Measurements from ENCODE around the gene CRKL. TPM values are rescaled to one million over a fixed set of nuclear protein-coding genes. Genes with fewer than 3 reads are reported as not detected.
A peak's percentile ranks its signal among the peaks of the same experiment; 100 is the strongest.

The CRKL gene
- polyA plus RNA-seq, 3 donors, result 26.0 to 37.5 (median 29.4) TPM

DNA sequence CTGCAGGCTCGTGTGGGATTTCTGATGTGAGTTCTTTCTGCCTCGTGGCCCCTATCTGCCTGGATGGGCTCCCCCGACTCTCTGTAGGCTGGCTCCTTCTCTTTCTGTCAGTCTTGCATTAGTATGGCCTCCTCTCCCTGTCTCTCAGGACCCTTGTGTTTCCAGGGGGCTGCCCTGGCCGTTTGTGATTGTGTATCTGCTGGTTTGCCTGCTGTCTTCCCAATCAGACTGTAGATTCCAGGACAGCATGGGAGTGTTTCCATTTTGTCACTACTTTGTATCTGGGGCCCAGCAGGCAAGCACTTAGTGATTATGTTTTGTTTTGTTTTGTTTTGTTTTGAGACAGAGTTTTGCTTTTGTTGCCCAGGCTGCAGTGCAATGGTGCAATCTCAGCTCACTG lies 32.8 kb upstream of the CRKL start:
- no peak for TF ChIP-seq CTCF (IDR thresholded peaks at IDR 0.05)
- intact Hi-C loops (cut with micrococcal nuclease), result loop anchor here (2.0 to 10.0 kb wide), 4 partner anchors 32 to 130 kb away; partner anchors contain the start of genes CRKL (in 2 of the 2) and P2RX6 (in 1 of the 2)
- peaks cover 69 to 83% of the 10 kb centered on the region in 2 donors for H3K36me3 ChIP-seq (replicated peaks in 1 of 2; ENCODE audit: control insufficient read depth in 1 of 2, insufficient read depth in 2 of 2, low read length in 2 of 2)

DNA sequence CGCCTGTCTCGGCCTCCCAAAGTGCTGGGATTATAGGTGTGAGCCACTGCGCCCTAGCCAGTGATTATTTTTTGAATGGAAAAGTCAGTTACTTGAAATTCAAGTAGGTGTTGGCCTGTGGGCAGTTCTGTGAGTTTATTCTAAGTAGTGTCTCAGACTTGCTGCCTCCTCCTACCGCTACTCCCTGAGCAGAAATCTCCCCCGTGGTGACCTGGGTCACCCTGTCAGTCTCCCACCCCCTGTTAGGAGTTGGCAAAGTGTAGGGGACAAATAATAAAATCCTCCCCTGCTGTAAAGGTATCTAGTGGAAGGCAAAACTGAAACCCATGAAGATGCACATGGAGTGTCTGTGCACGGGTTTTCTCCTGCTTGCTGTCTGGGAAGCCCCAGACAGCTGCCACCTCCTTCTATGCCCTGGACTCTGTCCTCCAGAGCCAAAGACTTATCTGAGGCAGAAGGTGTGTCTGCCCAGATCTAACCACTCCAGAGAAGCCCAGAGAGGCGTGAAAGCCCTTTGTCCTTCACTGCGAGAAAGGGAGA lies 32.1 kb upstream of the CRKL start:
- Histone ChIP-seq H3K9me3 (replicated peaks in 1 of 2; ENCODE audit: control insufficient read depth in 1 of 2, insufficient read depth in 1 of 2, low read length in 2 of 2) (no peaks in the 10 kb centered on the region), H3K36me3 (replicated peaks in 1 of 2; ENCODE audit: control insufficient read depth in 1 of 2, insufficient read depth in 2 of 2, low read length in 2 of 2) (peaks cover 76 to 85% of the 10 kb centered on the region in 2 donors), H3K79me2 (ENCODE audit: insufficient read depth, low read length) (no peaks in the 10 kb centered on the region), H3K9ac (ENCODE audit: insufficient read depth, low read length, poor library complexity, severe bottlenecking) (no peak overlapping the region), H3K27ac (ENCODE audit: low read depth in 1 of 2, low read length in 2 of 2) (no peak overlapping the region), H3K27me3 (ENCODE audit: control insufficient read depth in 2 of 2, insufficient read depth in 2 of 2, low read length in 2 of 2) (no peaks in the 10 kb centered on the region), H3K4me1 (ENCODE audit: control insufficient read depth in 1 of 2, insufficient read depth in 2 of 2, low read length in 2 of 2) (peaks cover 3 to 4% of the 10 kb centered on the region in 2 donors), H3K4me3 (replicated peaks in 1 of 3; ENCODE audit: low read depth in 2 of 3, low read length in 3 of 3) (no peak overlapping the region), H3K4me2 (replicated peaks; ENCODE audit: extremely low read depth, low read length, poor library complexity, severe bottlenecking) (no peak overlapping the region), H4K20me1 (ENCODE audit: insufficient read depth, low read length) (peaks cover 4% of the 10 kb centered on the region), H2AFZ (ENCODE audit: insufficient read depth, low read depth, low read length, poor library complexity, severe bottlenecking) (no peak overlapping the region)
- WGBS (ENCODE audit: insufficient coverage), result 68% methylated on average over 5 of the region's 8 CpGs
- H3K9me3 Mint-ChIP-seq, result no peaks in the 10 kb centered on the region
- peaks cover 8% of the 10 kb centered on the region for H3K4me1 Mint-ChIP-seq
- H3K27me3 Mint-ChIP-seq (ENCODE audit: low read depth in 3 of 3), result peaks cover 0 to 3% (median 0%) of the 10 kb centered on the region in 3 donors
- intact Hi-C loops (cut with micrococcal nuclease), result loop anchor here in 1 of 2 donors (2.0 to 10.0 kb wide), 3 partner anchors 32 to 130 kb away; partner anchors contain the start of genes CRKL and P2RX6
- no peak for DNase-seq
- no peak overlapping the region for H3K4me3 Mint-ChIP-seq
- peaks cover 74 to 85% of the 10 kb centered on the region in 2 donors for H3K36me3 Mint-ChIP-seq
- peak overlapping the region in 5 of 7 donors; percentile 53 to 93 (median 75) for H3K27ac Mint-ChIP-seq
- no peak for TF ChIP-seq CTCF (IDR thresholded peaks at IDR 0.05)

More for the DNA sequence above, 32.8 kb upstream of the CRKL start:
- peaks cover 4% of the 10 kb centered on the region for H4K20me1 ChIP-seq (ENCODE audit: insufficient read depth, low read length)
- Mint-ChIP-seq H3K4me3 (no peak overlapping the region), H3K36me3 (peaks cover 68 to 81% of the 10 kb centered on the region in 2 donors), H3K27me3 (ENCODE audit: low read depth in 3 of 3) (peaks cover 0 to 3% (median 0%) of the 10 kb centered on the region in 3 donors), H3K9me3 (no peaks in the 10 kb centered on the region), H3K27ac (peak overlapping the region in 2 of 7 donors; percentile 43 to 75), H3K4me1 (peaks cover 8% of the 10 kb centered on the region)
- peaks cover 3 to 4% of the 10 kb centered on the region in 2 donors for H3K4me1 ChIP-seq (ENCODE audit: control insufficient read depth in 1 of 2, insufficient read depth in 2 of 2, low read length in 2 of 2)
- no peak overlapping the region for H3K9ac ChIP-seq (ENCODE audit: insufficient read depth, low read length, poor library complexity, severe bottlenecking)
- H3K27ac ChIP-seq (ENCODE audit: low read depth in 1 of 2, low read length in 2 of 2), result no peak overlapping the region
- no peak overlapping the region for H2AFZ ChIP-seq (ENCODE audit: insufficient read depth, low read depth, low read length, poor library complexity, severe bottlenecking)
- H3K79me2 ChIP-seq (ENCODE audit: insufficient read depth, low read length), result no peaks in the 10 kb centered on the region
- H3K4me3 ChIP-seq (replicated peaks in 1 of 3; ENCODE audit: low read depth in 2 of 3, low read length in 3 of 3), result no peak overlapping the region
- 90% methylated on average over 3 of the region's 4 CpGs for WGBS (ENCODE audit: insufficient coverage)
- H3K27me3 ChIP-seq (ENCODE audit: control insufficient read depth in 2 of 2, insufficient read depth in 2 of 2, low read length in 2 of 2), result no peaks in the 10 kb centered on the region
- H3K4me2 ChIP-seq (replicated peaks; ENCODE audit: extremely low read depth, low read length, poor library complexity, severe bottlenecking), result no peak overlapping the region
- DNase-seq, result no peak
- H3K9me3 ChIP-seq (replicated peaks in 1 of 2; ENCODE audit: control insufficient read depth in 1 of 2, insufficient read depth in 1 of 2, low read length in 2 of 2), result no peaks in the 10 kb centered on the region

All from CD14-positive monocyte (primary cell).